Glutamatergic neuron (in vitro differentiated cells): ENCODE data around the gene SAFB. TPM values are rescaled to one million over a fixed set of nuclear protein-coding genes. Genes with fewer than 3 reads are reported as not detected.

ENCODE experiments used
- DNase-seq: peaks from one replicate; pipeline ENCODE4 v3.0.0; 2022
- H3K27ac Mint-ChIP-seq: one replicate; pipeline ENCODE4 v1.8.0; 2020; ENCODE audit warnings: mild to moderate bottlenecking, mixed read lengths, inconsistent platforms; ENCODE audit not compliant: unreplicated experiment
- H3K27me3 Mint-ChIP-seq: one replicate; pipeline ENCODE4 v1.8.0; 2020; ENCODE audit warnings: mild to moderate bottlenecking, moderate library complexity, mixed read lengths, inconsistent platforms; ENCODE audit not compliant: unreplicated experiment
- H3K36me3 Mint-ChIP-seq: one replicate; pipeline ENCODE4 v1.8.0; 2020; ENCODE audit warnings: mild to moderate bottlenecking, mixed read lengths, inconsistent platforms; ENCODE audit not compliant: unreplicated experiment
- H3K4me1 Mint-ChIP-seq: one replicate; pipeline ENCODE4 v1.8.0; 2020; ENCODE audit warnings: mild to moderate bottlenecking, low read depth, mixed read lengths, inconsistent platforms; ENCODE audit not compliant: unreplicated experiment
- H3K4me3 Mint-ChIP-seq: one replicate; pipeline ENCODE4 v1.8.0; 2020; ENCODE audit warnings: mild to moderate bottlenecking, mixed read lengths, inconsistent platforms; ENCODE audit not compliant: unreplicated experiment
- H3K9me3 Mint-ChIP-seq: one replicate; pipeline ENCODE4 v1.8.0; 2020; ENCODE audit warnings: mild to moderate bottlenecking, moderate library complexity, mixed read lengths, inconsistent platforms; ENCODE audit not compliant: unreplicated experiment
- CTCF ChIP-seq: fragments of 200-600 bp; sonication (generic); IDR thresholded peaks from one replicate; pipeline ENCODE4 v1.5.0; 2021; ENCODE audit not compliant: partially characterized antibody, unreplicated experiment
- long read RNA-seq: library from polyadenylated mRNA; unstranded; transcript quantifications from one replicate; pipeline ENCODE4 v2.0.0, GENCODE V29; 2020; ENCODE audit not compliant: unreplicated experiment
- total RNA-seq: library from RNA; stranded (reverse); fragmentation: NEBNext Ultra II Directional; extraction: Animal tissue kit (Norgen Biotek cat#: 25700); gene quantifications from one replicate; pipeline ENCODE4 v1.2.1, GENCODE V29; 2021; ENCODE audit not compliant: unreplicated experiment

SAFB gene
- 133 TPM for total RNA-seq
- long read RNA-seq, transcript SAFB-211 (21 exons, 3,014 nt): minor isoform, 13 of 56 reads
- long read RNA-seq, transcript SAFB-205 (21 exons, 2,842 nt): major isoform, 14 of 56 reads
- long read RNA-seq, transcript SAFB-201 (21 exons, 3,042 nt): minor isoform, 8 of 56 reads
- long read RNA-seq, partial matches to known transcripts: 12 of 56 reads
- long read RNA-seq, other reads (novel, unspliced or antisense): 8 of 56 reads

DNA sequence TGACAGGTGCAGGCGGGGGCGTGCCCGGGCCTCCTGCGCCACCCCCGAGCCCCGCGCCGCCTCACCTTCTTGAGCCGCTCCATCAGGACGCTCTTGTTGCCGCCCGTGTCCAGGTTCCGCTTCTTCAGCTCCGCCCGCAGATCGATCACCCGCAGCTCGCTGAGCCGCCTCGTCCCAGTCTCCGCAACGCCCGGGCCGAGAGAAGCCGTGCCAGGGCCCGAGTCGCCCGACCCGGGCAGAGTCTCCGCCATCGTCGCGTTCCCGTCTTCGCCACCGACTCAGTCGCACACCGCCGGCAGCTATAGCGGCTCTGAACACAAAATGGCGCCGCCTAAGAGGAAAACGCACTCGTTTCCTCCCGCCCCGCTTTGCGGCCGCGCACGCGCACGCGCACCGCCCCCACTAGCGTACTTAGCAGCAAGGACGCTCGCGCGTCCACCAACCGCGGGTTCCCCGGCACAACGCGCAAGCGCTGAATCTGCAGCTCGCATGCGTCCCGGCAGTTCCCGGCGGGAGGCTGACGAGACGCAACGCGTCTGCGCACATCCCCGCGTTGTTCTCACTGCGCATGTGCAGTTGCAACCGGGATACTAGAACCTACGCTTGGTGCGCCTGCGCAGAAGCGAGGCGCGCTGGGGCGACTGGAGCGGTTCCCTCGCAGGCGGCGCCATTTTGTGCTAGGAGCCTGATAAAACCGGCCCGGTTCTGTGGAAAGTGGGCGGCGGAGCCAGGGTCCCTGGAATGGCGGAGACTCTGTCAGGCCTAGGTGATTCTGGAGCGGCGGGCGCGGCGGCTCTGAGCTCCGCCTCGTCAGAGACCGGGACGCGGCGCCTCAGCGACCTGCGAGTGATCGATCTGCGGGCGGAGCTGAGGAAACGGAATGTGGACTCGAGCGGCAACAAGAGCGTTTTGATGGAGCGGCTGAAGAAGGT, at the start of gene SAFB, which contains the start of gene SAFB2:
Gene SAFB, plus strand, starts transcription at position 619 of the 932 bp plus-strand sequence. Its CDS starts 123 bp downstream, at position 742.
Gene SAFB2, minus strand, starts transcription at position 312 of the 932 bp plus-strand sequence. Its CDS starts 61 bp downstream, at position 251.
- no peak for TF ChIP-seq CTCF
- peak within 1 kb of the TSS; percentile 94 for H3K27ac Mint-ChIP-seq
- peaks cover 28% of the 10 kb centered on the region for H3K4me1 Mint-ChIP-seq
- H3K4me3 Mint-ChIP-seq: peak within 1 kb of the TSS; percentile 97
- peak; percentile 100 for DNase-seq
- H3K36me3 Mint-ChIP-seq: peaks cover 6% of the 10 kb centered on the region
- H3K9me3 Mint-ChIP-seq: peaks cover 7% of the 10 kb centered on the region
- peaks cover 12% of the 10 kb centered on the region for H3K27me3 Mint-ChIP-seq

- Mint-ChIP-seq H3K27ac (no peak overlapping the region), H3K4me1 (peaks cover 4% of the 10 kb centered on the region), H3K36me3 (no peaks in the 10 kb centered on the region), H3K4me3 (no peak overlapping the region), H3K9me3 (peaks cover 4% of the 10 kb centered on the region), H3K27me3 (no peaks in the 10 kb centered on the region)
- TF ChIP-seq CTCF: no peak
- DNase-seq: no peak
These were observed 47.3 kb upstream of the SAFB start for GRCh38 chr19:5575590-5575989.

DNA sequence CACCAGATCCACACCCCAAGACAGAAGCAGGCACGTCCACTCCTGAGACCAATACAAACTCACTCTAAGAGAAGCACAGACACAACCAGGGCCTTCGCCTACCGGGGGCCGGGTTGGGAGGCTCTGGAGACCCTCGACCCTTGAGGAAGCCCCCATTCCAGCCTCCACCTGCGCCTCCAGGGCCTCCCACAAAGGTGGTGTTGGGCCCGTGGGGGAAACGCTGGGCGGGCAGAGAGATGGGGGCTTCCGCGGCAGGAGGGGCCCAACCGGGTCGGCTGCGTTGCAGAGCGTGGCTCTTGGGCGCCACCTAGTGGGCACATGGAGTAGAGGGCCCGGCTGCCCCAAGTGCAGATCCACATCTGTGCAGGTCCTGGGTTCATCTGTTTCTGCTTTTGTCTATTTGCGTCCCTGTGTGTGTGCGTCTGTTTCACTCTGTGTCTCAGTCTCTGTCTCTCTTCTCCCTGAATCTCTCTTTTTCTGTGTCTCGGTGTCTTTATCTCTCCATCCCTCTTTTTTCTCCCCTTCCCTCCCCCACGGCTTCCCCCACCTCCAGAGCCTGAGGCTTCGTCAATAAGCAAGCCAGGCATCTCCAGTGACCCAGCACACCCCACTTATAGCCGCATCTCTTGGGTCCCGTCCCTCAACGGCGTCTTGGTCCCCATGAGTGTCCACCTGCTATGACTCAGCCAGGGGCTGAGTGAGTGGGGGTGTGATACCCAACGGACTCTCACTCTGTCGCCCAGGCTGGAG, 44.6 kb upstream of the SAFB start:
- Mint-ChIP-seq H3K4me1 (peaks cover 6% of the 10 kb centered on the region), H3K27me3 (peaks cover 3% of the 10 kb centered on the region), H3K36me3 (no peaks in the 10 kb centered on the region), H3K4me3 (peak overlapping the region; percentile 17), H3K27ac (peak overlapping the region; percentile 78), H3K9me3 (peaks cover 4% of the 10 kb centered on the region)
- DNase-seq: peak; percentile 91
- peak; percentile 98 for TF ChIP-seq CTCF

GRCh38 chr19:5579286-5579685, 43.6 kb upstream of the SAFB start:
- no peak for DNase-seq
- Mint-ChIP-seq H3K36me3 (no peaks in the 10 kb centered on the region), H3K27ac (no peak overlapping the region), H3K27me3 (peaks cover 3% of the 10 kb centered on the region), H3K4me3 (no peak overlapping the region), H3K9me3 (peaks cover 4% of the 10 kb centered on the region), H3K4me1 (peaks cover 6% of the 10 kb centered on the region)
- TF ChIP-seq CTCF: no peak
